Measurements from ENCODE around the gene SPPL3.

The SPPL3 gene

DNA sequence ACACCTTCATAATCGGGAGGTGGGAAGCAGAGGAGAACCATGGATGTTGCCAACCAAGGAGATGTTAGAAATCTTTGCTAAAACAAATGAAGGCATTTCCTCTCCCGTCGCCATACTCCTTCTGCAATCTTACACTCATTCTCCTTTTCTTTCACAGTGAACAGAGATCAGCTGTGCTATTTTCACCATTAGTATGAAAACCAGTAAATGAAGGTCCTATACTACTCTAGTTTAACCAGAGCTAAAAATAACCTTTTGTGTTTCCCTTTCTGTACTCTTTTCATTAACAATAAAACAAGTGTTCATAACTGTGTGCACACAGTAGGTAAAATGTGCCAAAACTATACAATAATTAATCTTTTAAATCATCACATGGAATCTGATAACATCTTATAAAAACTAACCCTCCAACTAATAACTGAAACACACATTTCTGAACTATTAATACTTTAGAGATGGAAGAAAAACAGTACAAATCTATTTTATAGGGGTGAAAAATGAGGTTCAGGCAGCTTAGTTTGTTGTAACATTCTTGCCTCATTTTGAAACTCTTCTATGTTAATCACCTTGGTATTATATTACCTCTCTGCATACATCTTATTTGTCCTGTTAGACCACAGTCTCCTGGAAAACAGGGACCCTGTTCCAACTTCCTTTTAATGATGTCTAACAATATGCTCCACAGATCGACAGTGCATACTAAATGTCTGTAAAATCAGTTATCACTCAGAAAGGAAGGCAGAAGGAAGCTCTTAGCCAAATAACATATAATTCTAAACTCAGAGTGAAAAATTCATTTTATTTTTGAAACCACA, 69.5 kb downstream of the SPPL3 start:
- Mint-ChIP-seq H3K4me1 (ENCODE audit: low read depth) (peaks cover 69% of the 10 kb centered on the region), H3K27ac (peak overlapping the region; percentile 86)

DNA sequence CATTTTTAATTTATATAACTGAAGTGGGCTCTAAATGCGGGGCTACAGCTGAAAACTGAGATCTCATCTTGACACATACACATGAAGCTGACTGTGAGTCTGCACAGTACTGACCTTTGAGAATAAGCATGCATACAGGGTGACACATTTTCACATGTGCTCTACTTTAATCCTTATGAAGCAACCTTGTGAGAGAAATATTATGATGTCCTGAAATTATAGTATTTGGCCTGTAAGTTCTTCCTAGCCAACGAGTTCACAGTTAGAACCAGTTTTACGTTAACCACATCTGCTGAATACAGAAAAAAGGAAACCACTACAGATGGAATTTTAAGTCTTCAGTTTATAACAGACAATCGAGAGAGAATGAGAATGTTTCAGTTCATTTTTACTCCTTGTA, 70.3 kb downstream of the SPPL3 start:
- peak overlapping the region; percentile 86 for H3K27ac Mint-ChIP-seq
- no peak for DNase-seq

More for the DNA sequence above, 69.5 kb downstream of the SPPL3 start:
- Mint-ChIP-seq H3K4me3 (peak overlapping the region; percentile 14), H3K36me3 (ENCODE audit: low read depth) (peaks cover 2% of the 10 kb centered on the region), H3K27me3 (no peaks in the 10 kb centered on the region), H3K9me3 (no peaks in the 10 kb centered on the region)
- DNase-seq: no peak

DNA sequence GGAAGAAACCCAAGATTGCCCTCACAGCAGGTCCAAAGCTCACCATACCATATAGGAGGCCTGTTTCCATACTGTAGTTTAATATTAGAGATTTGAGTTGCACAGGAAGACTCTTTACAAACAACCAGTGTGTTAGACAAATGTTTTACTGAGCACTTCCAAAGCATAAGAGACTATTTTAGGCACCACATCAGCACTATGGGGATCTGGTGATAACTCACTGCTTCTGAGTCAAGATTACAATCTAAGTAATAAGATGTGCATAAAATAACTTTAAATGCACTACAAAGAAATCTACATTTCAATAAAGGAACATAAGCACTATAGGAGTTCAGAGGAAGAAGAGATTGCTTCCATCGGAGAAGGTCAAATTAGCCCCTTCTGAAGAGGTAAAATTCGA, 71.4 kb downstream of the SPPL3 start:
- H3K27me3 Mint-ChIP-seq: no peaks in the 10 kb centered on the region
- H3K36me3 Mint-ChIP-seq (ENCODE audit: low read depth): no peaks in the 10 kb centered on the region
- H3K9me3 Mint-ChIP-seq: no peaks in the 10 kb centered on the region
- H3K4me3 Mint-ChIP-seq: no peak overlapping the region
- no peak for DNase-seq
- peaks cover 72% of the 10 kb centered on the region for H3K4me1 Mint-ChIP-seq (ENCODE audit: low read depth)
- no peak overlapping the region for H3K27ac Mint-ChIP-seq

More for the DNA sequence above, 70.3 kb downstream of the SPPL3 start:
- Mint-ChIP-seq H3K4me3 (no peak overlapping the region), H3K27me3 (no peaks in the 10 kb centered on the region), H3K9me3 (no peaks in the 10 kb centered on the region), H3K36me3 (ENCODE audit: low read depth) (no peaks in the 10 kb centered on the region), H3K4me1 (ENCODE audit: low read depth) (peaks cover 71% of the 10 kb centered on the region)

DNA sequence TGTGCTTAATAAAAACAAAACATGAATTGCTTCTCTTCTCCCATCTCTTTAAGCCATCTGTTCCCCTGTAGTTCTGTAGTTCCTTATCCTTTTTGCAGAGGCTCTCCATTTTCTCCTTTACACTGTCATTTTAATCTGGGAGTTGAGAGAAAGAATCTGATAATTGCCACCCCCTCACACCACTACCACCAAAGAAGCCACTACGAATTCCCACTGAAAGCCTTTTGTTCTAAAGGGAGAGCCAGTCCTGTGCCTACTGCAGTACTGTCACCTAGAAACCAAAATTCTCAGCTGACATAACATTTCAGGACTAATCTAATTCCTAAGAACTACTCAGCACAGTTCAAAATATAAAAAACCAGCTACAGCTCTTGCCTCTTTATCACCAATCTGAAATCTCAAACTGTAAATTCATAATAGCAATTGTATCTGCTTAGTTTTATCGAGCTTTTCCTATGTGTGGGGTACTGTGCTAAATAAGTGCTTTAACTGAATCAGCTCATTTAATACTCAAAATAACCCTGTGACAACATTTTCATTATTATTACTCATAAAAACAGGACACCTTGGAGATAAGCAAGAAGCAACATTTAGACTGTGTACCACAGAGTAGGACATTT, 72.4 kb downstream of the SPPL3 start:
- H3K4me1 Mint-ChIP-seq (ENCODE audit: low read depth): peaks cover 69% of the 10 kb centered on the region
- H3K27me3 Mint-ChIP-seq: no peaks in the 10 kb centered on the region
- DNase-seq: no peak
- no peaks in the 10 kb centered on the region for H3K9me3 Mint-ChIP-seq
- no peak overlapping the region for H3K27ac Mint-ChIP-seq
- H3K36me3 Mint-ChIP-seq (ENCODE audit: low read depth): no peaks in the 10 kb centered on the region
- no peak overlapping the region for H3K4me3 Mint-ChIP-seq

DNA sequence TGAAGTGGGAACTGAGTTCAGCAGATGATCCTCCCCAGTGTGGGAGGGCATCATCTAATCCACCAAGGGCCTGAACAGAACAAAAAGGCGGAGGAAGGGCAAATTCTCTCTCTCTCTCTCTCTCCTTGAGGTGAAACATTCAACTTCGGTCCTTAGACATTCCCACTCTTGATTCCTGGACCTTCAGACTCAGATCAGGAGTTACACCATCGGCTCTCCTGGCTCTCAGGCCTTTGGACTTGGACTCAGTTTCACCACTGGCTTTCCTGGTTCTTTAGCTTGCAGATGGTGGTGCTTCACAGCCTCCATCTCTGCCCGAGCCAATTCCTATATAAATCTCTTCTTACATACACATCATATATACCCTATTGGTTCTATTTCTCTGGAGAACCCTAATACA, 73.2 kb downstream of the SPPL3 start:
- no peak overlapping the region for H3K4me3 Mint-ChIP-seq
- H3K36me3 Mint-ChIP-seq (ENCODE audit: low read depth): no peaks in the 10 kb centered on the region
- no peaks in the 10 kb centered on the region for H3K9me3 Mint-ChIP-seq
- peak overlapping the region; percentile 13 for H3K27ac Mint-ChIP-seq
- H3K27me3 Mint-ChIP-seq: no peaks in the 10 kb centered on the region
- peaks cover 69% of the 10 kb centered on the region for H3K4me1 Mint-ChIP-seq (ENCODE audit: low read depth)
- DNase-seq: no peak

DNA sequence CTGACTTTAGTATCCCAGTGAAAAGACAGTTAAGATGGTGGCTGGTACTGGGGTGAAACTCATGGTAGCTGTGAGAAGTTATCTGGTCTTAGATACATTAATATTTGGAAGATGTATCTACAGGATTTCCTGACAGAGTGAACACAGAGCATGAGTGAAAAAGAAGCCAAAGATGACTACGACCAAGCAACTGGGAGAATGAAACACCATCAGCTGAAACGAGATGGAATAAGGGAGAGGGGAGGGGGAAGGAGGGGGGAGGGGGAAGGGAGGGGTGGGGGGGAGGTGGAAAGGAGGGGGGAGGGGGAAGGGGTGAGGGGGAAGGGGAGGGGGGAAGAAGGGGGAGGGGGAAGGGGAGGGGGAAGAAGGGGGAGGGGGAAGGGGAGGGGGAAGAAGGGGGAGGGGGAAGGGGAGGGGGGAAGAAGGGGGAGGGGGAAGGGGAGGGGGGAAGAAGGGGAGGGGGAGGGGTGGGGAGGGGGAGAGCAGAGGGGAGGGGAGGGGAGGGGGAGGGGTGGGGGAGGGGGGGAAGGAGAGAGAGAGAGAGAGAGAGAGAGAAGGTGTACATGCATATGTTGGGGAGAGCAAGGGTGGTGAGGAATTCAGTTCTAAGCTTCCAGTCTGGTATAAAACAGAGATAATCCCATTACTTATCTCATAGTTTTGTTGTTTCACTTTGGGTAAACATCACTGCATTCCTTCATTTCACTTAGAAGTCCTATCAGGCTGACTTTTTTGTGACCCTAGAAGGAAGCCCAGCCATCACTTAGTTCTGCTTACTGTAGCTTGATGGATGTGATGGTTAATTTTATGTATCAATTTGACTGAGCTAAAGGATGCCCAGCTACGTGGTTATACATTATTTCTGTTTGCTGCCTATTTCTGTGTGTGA, 73.9 kb downstream of the SPPL3 start:
- H3K4me3 Mint-ChIP-seq: no peak overlapping the region
- peaks cover 69% of the 10 kb centered on the region for H3K4me1 Mint-ChIP-seq (ENCODE audit: low read depth)
- no peaks in the 10 kb centered on the region for H3K27me3 Mint-ChIP-seq
- H3K27ac Mint-ChIP-seq: peak overlapping the region; percentile 13
- H3K9me3 Mint-ChIP-seq: no peaks in the 10 kb centered on the region
- no peaks in the 10 kb centered on the region for H3K36me3 Mint-ChIP-seq (ENCODE audit: low read depth)
- DNase-seq: no peak

DNA sequence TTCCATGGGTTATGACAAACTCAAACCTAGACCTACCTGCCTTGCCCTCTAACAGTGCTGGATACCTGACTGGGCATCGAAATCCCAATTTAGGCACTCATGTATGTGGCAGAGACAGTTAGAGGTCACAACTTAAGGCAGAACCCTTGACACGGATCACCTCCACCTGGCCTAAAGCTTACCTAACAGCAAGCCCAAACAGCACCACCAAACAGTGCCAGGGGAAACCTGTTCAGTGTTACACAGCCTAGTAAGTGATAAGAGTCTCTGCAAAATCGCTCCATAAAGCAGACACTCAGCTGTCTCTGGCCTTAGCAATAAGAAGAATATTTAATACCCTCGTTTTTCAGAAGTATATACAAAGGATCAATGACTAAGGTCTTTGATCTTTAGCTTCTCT, 77.8 kb downstream of the SPPL3 start:
- Mint-ChIP-seq H3K9me3 (no peaks in the 10 kb centered on the region), H3K27ac (no peak overlapping the region), H3K4me1 (ENCODE audit: low read depth) (peaks cover 64% of the 10 kb centered on the region), H3K27me3 (no peaks in the 10 kb centered on the region), H3K4me3 (no peak overlapping the region), H3K36me3 (ENCODE audit: low read depth) (no peaks in the 10 kb centered on the region)
- no peak for DNase-seq

DNA sequence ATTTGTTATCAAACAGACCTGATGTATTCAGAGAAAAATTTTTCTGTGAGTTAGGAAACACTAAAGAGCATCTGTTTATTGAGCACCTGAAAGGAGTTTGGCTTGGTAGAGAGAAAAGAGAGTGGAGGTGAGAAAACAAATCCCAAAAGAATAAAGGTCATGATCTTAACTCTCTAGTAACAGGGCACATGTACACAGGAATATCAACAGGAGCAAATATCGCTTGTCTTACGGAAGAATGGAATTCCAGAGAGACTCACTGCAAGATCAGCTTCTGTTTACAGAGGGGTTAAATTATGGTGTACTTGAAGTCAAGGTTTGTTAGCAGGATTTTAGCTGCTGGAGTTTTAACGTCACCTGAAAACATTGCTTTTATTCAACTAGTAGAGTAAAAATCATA, 78.8 kb downstream of the SPPL3 start:
- DNase-seq: no peak
- Mint-ChIP-seq H3K4me3 (no peak overlapping the region), H3K27me3 (no peaks in the 10 kb centered on the region), H3K36me3 (ENCODE audit: low read depth) (no peaks in the 10 kb centered on the region), H3K9me3 (no peaks in the 10 kb centered on the region), H3K4me1 (ENCODE audit: low read depth) (peaks cover 62% of the 10 kb centered on the region), H3K27ac (no peak overlapping the region)

DNA sequence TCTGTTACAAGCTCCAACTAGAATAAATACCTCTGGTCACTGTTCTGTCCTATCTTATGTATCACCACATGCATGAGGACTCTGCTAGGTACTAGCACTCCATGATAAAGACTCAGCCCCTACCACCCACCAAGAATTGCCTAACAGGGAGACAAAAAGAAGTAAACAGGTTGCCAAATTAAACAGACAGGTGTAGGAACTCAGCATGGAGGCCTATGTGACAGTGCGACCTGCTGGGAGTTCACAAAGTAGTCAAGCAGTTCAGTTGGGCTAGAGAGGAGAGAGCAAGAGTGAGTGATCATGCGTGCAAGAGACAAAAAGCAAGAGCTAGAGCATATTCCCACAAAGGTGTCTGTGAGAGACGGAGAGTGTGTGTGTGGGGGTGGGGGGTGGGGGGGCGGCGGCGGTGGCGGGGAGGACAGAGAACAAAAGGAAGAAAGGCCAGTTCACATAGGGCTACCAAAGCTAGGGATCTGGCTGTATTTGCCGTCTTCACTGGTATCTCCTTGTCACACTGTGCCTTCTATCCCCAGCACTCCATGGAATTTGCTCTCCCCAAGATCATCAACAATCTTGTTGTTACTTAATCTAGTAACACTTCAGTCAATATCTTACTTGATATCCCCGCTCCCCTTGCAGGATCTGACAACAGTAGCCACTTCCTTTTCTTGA, 81.2 kb downstream of the SPPL3 start:
- Mint-ChIP-seq H3K4me1 (ENCODE audit: low read depth) (peaks cover 62% of the 10 kb centered on the region), H3K27ac (peak overlapping the region; percentile 28), H3K9me3 (no peaks in the 10 kb centered on the region), H3K36me3 (ENCODE audit: low read depth) (no peaks in the 10 kb centered on the region), H3K4me3 (no peak overlapping the region), H3K27me3 (no peaks in the 10 kb centered on the region)
- DNase-seq: no peak

DNA sequence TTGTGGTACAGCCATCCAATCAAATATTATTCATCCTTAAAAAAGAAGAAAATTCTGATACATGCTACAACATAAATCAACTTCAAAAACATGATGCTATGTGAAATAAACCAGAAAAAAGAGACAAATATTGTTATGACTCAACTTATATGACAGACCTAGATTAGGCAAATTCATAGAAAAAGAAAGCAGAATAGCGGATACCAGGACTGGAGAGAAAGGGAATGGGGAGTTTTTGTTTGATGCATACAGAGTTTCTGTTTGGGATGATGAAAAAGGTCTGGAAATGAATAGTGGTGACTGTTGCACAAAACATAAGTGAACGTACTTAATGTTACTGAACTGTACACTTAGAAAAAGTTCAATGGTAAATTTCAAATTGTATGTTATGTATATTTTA, 82.3 kb downstream of the SPPL3 start:
- peak overlapping the region; percentile 93 for H3K27ac Mint-ChIP-seq
- H3K4me1 Mint-ChIP-seq (ENCODE audit: low read depth): peaks cover 67% of the 10 kb centered on the region
- no peaks in the 10 kb centered on the region for H3K36me3 Mint-ChIP-seq (ENCODE audit: low read depth)
- DNase-seq: no peak
- no peaks in the 10 kb centered on the region for H3K9me3 Mint-ChIP-seq
- H3K27me3 Mint-ChIP-seq: no peaks in the 10 kb centered on the region
- peak overlapping the region; percentile 62 for H3K4me3 Mint-ChIP-seq

DNA sequence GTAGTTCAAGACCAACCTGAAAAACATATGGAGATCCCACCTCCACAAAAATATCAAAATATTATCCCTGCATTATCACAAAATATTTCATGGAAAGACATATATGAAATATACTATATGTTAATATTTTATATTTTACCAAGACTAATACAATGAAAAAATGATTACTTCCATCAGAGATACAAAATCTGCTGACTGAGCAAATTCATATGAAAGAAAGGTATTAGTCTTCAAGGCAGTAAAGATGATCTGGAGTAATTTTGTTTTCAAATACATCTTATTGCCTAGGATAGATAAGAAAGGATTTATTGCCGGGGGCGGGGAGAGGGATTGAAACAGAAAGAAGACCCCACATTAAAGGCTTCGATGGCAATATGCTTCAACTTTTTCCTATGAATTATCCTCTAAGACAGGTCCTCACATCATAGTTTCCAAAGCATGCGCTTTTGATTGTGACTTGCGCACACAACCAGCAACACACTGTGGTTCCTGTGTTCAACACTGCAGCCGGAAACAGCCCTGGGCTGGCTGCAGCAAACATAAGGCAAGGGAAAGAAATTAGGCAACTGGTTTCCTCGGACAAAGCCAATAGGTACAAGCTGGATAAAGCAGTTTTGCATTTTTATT, 83.2 kb downstream of the SPPL3 start:
- peak; percentile 56 for DNase-seq

DNA sequence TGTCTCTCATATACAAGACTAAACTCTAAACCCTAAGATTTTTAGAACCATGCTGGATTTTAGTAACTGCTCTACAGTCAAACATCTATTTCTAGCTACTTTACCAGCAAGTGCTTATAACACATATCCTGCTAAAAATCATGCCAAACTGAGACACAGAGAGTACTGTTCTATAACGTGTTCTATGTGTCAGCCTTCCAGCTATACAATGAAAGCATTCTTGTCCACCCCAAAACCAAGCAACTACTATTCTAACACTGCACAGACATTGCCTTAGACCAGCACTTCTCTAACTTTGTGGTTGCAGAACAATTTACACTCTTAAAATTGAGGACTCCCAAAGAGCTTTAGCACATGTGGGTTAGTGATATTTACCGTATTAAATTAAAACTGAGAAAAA, 85.7 kb downstream of the SPPL3 start:
- peaks cover 67% of the 10 kb centered on the region for H3K4me1 Mint-ChIP-seq (ENCODE audit: low read depth)
- H3K27me3 Mint-ChIP-seq: no peaks in the 10 kb centered on the region
- no peaks in the 10 kb centered on the region for H3K9me3 Mint-ChIP-seq
- no peak overlapping the region for H3K27ac Mint-ChIP-seq
- no peaks in the 10 kb centered on the region for H3K36me3 Mint-ChIP-seq (ENCODE audit: low read depth)
- H3K4me3 Mint-ChIP-seq: no peak overlapping the region
- no peak for DNase-seq

More for the DNA sequence above, 83.2 kb downstream of the SPPL3 start:
- no peaks in the 10 kb centered on the region for H3K27me3 Mint-ChIP-seq
- H3K27ac Mint-ChIP-seq: peak overlapping the region; percentile 93
- peak overlapping the region; percentile 62 for H3K4me3 Mint-ChIP-seq
- H3K9me3 Mint-ChIP-seq: no peaks in the 10 kb centered on the region
- no peaks in the 10 kb centered on the region for H3K36me3 Mint-ChIP-seq (ENCODE audit: low read depth)
- H3K4me1 Mint-ChIP-seq (ENCODE audit: low read depth): peaks cover 62% of the 10 kb centered on the region

DNA sequence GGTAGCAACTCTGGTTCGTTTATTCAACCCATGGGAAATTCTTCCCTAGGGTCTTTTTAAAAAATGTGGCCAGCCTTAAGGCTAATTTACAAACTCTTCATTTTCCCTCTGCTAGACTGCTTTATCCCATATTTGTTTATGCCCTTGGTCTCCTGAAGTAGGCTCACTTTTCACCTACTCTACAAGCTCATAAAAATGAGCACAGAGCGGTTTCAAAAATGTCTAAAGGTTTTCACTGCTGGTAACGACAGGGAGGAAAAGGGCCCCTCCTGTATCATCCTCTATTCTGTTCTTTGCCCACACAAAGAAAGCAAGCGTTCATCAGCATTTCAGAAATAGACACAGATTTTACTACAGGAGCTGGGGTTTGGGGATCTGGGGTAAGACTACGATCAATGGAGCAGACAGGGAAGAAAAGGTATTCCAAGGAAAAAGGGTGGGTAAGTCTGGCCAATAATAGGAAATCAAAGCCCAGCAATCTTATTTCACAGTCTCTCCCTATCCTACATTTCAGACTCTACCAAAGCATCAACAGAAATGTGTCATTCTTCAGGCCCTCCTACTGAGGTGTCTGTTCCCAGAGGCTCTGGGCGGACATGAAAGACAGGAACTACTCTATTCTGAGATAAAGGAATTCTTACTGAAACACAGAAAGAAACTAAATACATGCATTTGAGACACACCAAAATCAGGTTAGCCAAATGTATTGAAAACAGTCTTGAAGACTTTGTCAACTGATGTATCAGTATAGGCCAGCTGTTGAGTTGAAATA, 86.4 kb downstream of the SPPL3 start:
- H3K4me3 Mint-ChIP-seq: no peak overlapping the region
- peak overlapping the region; percentile 18 for H3K27ac Mint-ChIP-seq
- no peak for DNase-seq
- H3K9me3 Mint-ChIP-seq: no peaks in the 10 kb centered on the region
- no peaks in the 10 kb centered on the region for H3K36me3 Mint-ChIP-seq (ENCODE audit: low read depth)
- H3K27me3 Mint-ChIP-seq: no peaks in the 10 kb centered on the region
- H3K4me1 Mint-ChIP-seq (ENCODE audit: low read depth): peaks cover 65% of the 10 kb centered on the region
